SK-N-SH (cell line): Measurements from ENCODE around the gene IL27RA. TPM values are rescaled to one million over a fixed set of nuclear protein-coding genes. Genes with fewer than 3 reads are reported as not detected.

Source experiments
- CTCF ChIA-PET: fragments of 300-600, 350-600 bp; formaldehyde crosslinking; extraction: SDS; loops from one replicate; lab custom pipeline; 2021; lab: Yijun Ruan, JAX
- POLR2A ChIA-PET: fragments of 350-600 bp; sonication (Branson Sonifier 250); formaldehyde crosslinking; extraction: SDS; loops from one replicate; lab custom pipeline; 2020; ENCODE audit warnings: antibody characterized with exemption, inconsistent platforms; lab: Yijun Ruan, JAX
- DNase-seq: peaks from one replicate; pipeline ENCODE4 v3.0.0; 2012
- H2AFZ ChIP-seq: fragments of 200-600 bp; sonication (generic); 2 replicates; pipeline ENCODE4 v1.8.1; 2016; ENCODE audit warnings: antibody characterized with exemption, mild to moderate bottlenecking, low read depth
- H3F3A ChIP-seq: fragments of 200-600 bp; sonication (generic); replicated peaks from 2 replicates; pipeline ENCODE3; 2016; ENCODE audit warnings: antibody characterized with exemption, mild to moderate bottlenecking; ENCODE audit not compliant: insufficient read depth
- H3K27ac ChIP-seq, 2 experiments: fragments of 200-500 bp in 1 of 2; fragments of 200-600 bp in 1 of 2; sonication (Bioruptor generic) in 1 of 2; sonication (generic), shearing (Covaris generic) in 1 of 2; 2 replicates each; pipeline versions ENCODE4 v1.5.1 to v1.6.1; 2014 to 2016; ENCODE audit warnings: low read depth in 2 of 2, inconsistent platforms in 1 of 2, low read length in 1 of 2, mild to moderate bottlenecking in 1 of 2, mixed read lengths in 1 of 2
- H3K27me3 ChIP-seq: fragments of 200-600 bp; sonication (generic), shearing (Covaris generic); 2 replicates; pipeline ENCODE4 v1.6.1; 2016; ENCODE audit warnings: mixed run types; ENCODE audit not compliant: insufficient read depth
- H3K36me3 ChIP-seq, 2 experiments: fragments of 200-500 bp in 1 of 2; fragments of 200-600 bp in 1 of 2; sonication (Bioruptor generic) in 1 of 2; sonication (generic) in 1 of 2; replicated peaks in 1 of 2; 2 replicates each; pipeline versions ENCODE3 to v1.5.1; 2014 to 2016; ENCODE audit warnings: low read length in 1 of 2, mild to moderate bottlenecking in 1 of 2; ENCODE audit not compliant: insufficient read depth in 2 of 2, control insufficient read depth in 1 of 2
- H3K4me1 ChIP-seq, 2 experiments: fragments of 200-500 bp in 1 of 2; fragments of 200-600 bp in 1 of 2; sonication (Bioruptor generic) in 1 of 2; sonication (generic), shearing (Covaris generic) in 1 of 2; 2 replicates each; pipeline versions ENCODE4 v1.5.1 to v1.6.1; 2014 to 2016; ENCODE audit warnings: low read depth in 1 of 2, low read length in 1 of 2, mixed run types in 1 of 2; ENCODE audit not compliant: insufficient read depth in 2 of 2, control insufficient read depth in 1 of 2
- H3K4me2 ChIP-seq: fragments of 200-600 bp; sonication (generic), shearing (Covaris generic); 2 replicates; pipeline ENCODE4 v1.6.1; 2017; ENCODE audit warnings: mixed run types
- H3K4me3 ChIP-seq, 2 experiments: fragments of 200-500 bp in 1 of 2; fragments of 200-600 bp in 1 of 2; sonication (Bioruptor generic) in 1 of 2; sonication (generic), shearing (Covaris generic) in 1 of 2; 2 replicates each; pipeline versions ENCODE4 v1.5.1 to v1.8.1; 2014 to 2016; ENCODE audit warnings: low read depth in 2 of 2, inconsistent platforms in 1 of 2, low read length in 1 of 2, mild to moderate bottlenecking in 1 of 2, mixed read lengths in 1 of 2, moderate library complexity in 1 of 2
- H3K79me2 ChIP-seq: fragments of 200-600 bp; sonication (generic); 2 replicates; pipeline ENCODE4 v1.8.1; 2017; ENCODE audit warnings: mild to moderate bottlenecking; ENCODE audit not compliant: insufficient read depth
- H3K9ac ChIP-seq: fragments of 200-600 bp; sonication (generic); 2 replicates; pipeline ENCODE4 v1.6.1; 2017; ENCODE audit warnings: mixed run types
- H3K9me2 ChIP-seq: fragments of 200-600 bp; sonication (generic); 2 replicates; pipeline ENCODE4 v1.6.1; 2017; ENCODE audit warnings: mixed run types
- H3K9me3 ChIP-seq: fragments of 200-600 bp; sonication (generic); 2 replicates; pipeline ENCODE4 v1.6.1; 2017; ENCODE audit warnings: mixed run types, mild to moderate bottlenecking, moderate library complexity
- H4K20me1 ChIP-seq: fragments of 200-600 bp; sonication (generic); 2 replicates; pipeline ENCODE4 v1.6.1; 2017; ENCODE audit warnings: mild to moderate bottlenecking, mixed run types; ENCODE audit not compliant: insufficient read depth
- CHD2 ChIP-seq: fragments of 150-350 bp; IDR thresholded peaks from 2 replicates; pipeline ENCODE4 v1.6.1; 2018; ENCODE audit warnings: low read length; ENCODE audit not compliant: partially characterized antibody
- EZH2phosphoT487 ChIP-seq: fragments of 200-600 bp; sonication (generic); IDR thresholded peaks from 2 replicates; pipeline ENCODE4 v1.6.1; 2017; ENCODE audit warnings: low read depth, mixed run types, mild to moderate bottlenecking, antibody characterized with exemption, moderate library complexity, borderline replicate concordance
- FOXJ3 ChIP-seq: sonication (generic); formaldehyde crosslinking; IDR thresholded peaks from 2 replicates; pipeline ENCODE4 v1.5.1; 2020; ENCODE audit warnings: mild to moderate bottlenecking, missing genetic modification reagents
- GATA2 ChIP-seq: sonication (generic); formaldehyde crosslinking; IDR thresholded peaks from 2 replicates; pipeline ENCODE4 v1.5.0; 2020; ENCODE audit warnings: mild to moderate bottlenecking, missing genetic modification reagents
- MXI1 ChIP-seq: IDR thresholded peaks from 2 replicates; pipeline ENCODE4 v1.6.1; 2012; ENCODE audit warnings: mild to moderate bottlenecking, low read depth, low read length, improper control_type of control experiment
- POLR2AphosphoS5 ChIP-seq: IDR thresholded peaks from 2 replicates; pipeline ENCODE4 v1.6.1; 2012; ENCODE audit warnings: low read depth, low read length
- RAD21 ChIP-seq: IDR thresholded peaks from 2 replicates; pipeline ENCODE4 v1.6.1; 2012; ENCODE audit warnings: mild to moderate bottlenecking, low read length
- RXRA ChIP-seq: IDR thresholded peaks from 2 replicates; pipeline ENCODE4 v1.4.0; 2012; ENCODE audit warnings: low read depth, mild to moderate bottlenecking, borderline replicate concordance
- SMC3 ChIP-seq: IDR thresholded peaks from 2 replicates; pipeline ENCODE4 v1.6.1; 2012; ENCODE audit warnings: low read depth, low read length, improper control_type of control experiment
- TAF1 ChIP-seq: IDR thresholded peaks from 2 replicates; pipeline ENCODE4 v1.6.1; 2012; ENCODE audit warnings: low read depth, mild to moderate bottlenecking, low read length, moderate library complexity, borderline replicate concordance
- TCF12 ChIP-seq: IDR thresholded peaks from 2 replicates; pipeline ENCODE4 v1.4.0; 2012
- TEAD4 ChIP-seq: IDR thresholded peaks from 2 replicates; pipeline ENCODE4 v1.4.0; 2012; ENCODE audit warnings: mild to moderate bottlenecking, borderline replicate concordance; ENCODE audit not compliant: insufficient read depth
- USF1 ChIP-seq: IDR thresholded peaks from 2 replicates; pipeline ENCODE4 v1.4.0; 2012; ENCODE audit warnings: low read depth, borderline replicate concordance
- USF2 ChIP-seq: fragments of 150-350 bp; IDR thresholded peaks from 2 replicates; pipeline ENCODE4 v1.6.1; 2017; ENCODE audit warnings: antibody characterized with exemption, low read length, low read depth, borderline replicate concordance
- ZBTB33 ChIP-seq: IDR thresholded peaks from 2 replicates; pipeline ENCODE4 v1.4.0; 2012; ENCODE audit warnings: low read depth, borderline replicate concordance
- WGBS: methylation state at CpG from one replicate; pipeline ENCODE4 v1.1.6; 2017; ENCODE audit warnings: low lambda C conversion rate; 5-methylcytosine and 5-hydroxymethylcytosine counted together
- polyA plus RNA-seq, 3 experiments: library from polyadenylated mRNA; depleted of rRNA; stranded (reverse); fragments of >200 nt; gene quantifications; 2 replicates each; pipeline ENCODE4 v1.2.3, GENCODE V29; 2012

Gene IL27RA
- polyA plus RNA-seq, 1 of the 3 experiments (the other 2 are of a cell fraction), result 9.3 TPM

- H3K36me3 ChIP-seq, result no peaks in the 10 kb centered on the region
- H4K20me1 ChIP-seq, result no peaks in the 10 kb centered on the region
- ChIA-PET POLR2A (interaction anchor here (0.8 to 1.6 kb wide), 4 partner anchors 12 to 64 kb away, joined by 3 to 5 read pairs (median 4); partner anchors contain the start of gene IL27RA), CTCF (interaction anchor here (0.5 to 1.8 kb wide), 8 partner anchors 14 to 601 kb away, joined by 3 to 9 read pairs (median 3); partner anchors contain the start of genes IL27RA and RLN3)
- DNase-seq, result peak; percentile 93
- peak overlapping the region; percentile 61 to 73 for H3K4me3 ChIP-seq
- H3K9ac ChIP-seq, result peak overlapping the region; percentile 100
- 42% methylated on average over 13 of the region's 56 CpGs for WGBS
- H3K9me3 ChIP-seq, result no peaks in the 10 kb centered on the region
- H3K4me2 ChIP-seq, result peak overlapping the region; percentile 91
- H3K27me3 ChIP-seq, result no peaks in the 10 kb centered on the region
- peaks cover 0 to 7% of the 10 kb centered on the region in 2 experiments; a peak in 1 of 4 replicates for H3K4me1 ChIP-seq
- peaks cover 17% of the 10 kb centered on the region for H3F3A ChIP-seq
- peak overlapping the region; percentile 93 for H2AFZ ChIP-seq
- peak overlapping the region; percentile 93 to 94 for H3K27ac ChIP-seq
- peaks cover 4% of the 10 kb centered on the region; the same call in 1 of the 2 replicates for H3K79me2 ChIP-seq
- TF ChIP-seq POLR2AphosphoS5 (peak; percentile 63), EZH2phosphoT487 (no peak), USF1 (0 out of 2 replicates have a peak, but pooled peaks have one; percentile 19)
- no peaks in the 10 kb centered on the region for H3K9me2 ChIP-seq
Measured at GRCh38 chr19:14006766-14007562, 24.6 kb upstream of the IL27RA start.

- ChIA-PET CTCF (interaction anchor here (1.4 to 2.6 kb wide), 2 partner anchors 9 to 19 kb away, joined by 3 to 8 read pairs; partner anchors contain the start of gene IL27RA), POLR2A (no interaction called here)
- Histone ChIP-seq H3K36me3 (no peaks in the 10 kb centered on the region), H3K9me3 (no peaks in the 10 kb centered on the region), H3K9ac (no peak overlapping the region), H3K9me2 (no peaks in the 10 kb centered on the region), H2AFZ (no peak overlapping the region), H3K4me1 (no peaks in the 10 kb centered on the region), H3K4me2 (no peak overlapping the region), H3K27me3 (no peaks in the 10 kb centered on the region), H4K20me1 (no peaks in the 10 kb centered on the region), H3F3A (peaks cover 8% of the 10 kb centered on the region), H3K79me2 (no peaks in the 10 kb centered on the region), H3K4me3 (no peak overlapping the region), H3K27ac (no peak overlapping the region)
- DNase-seq, result no peak
- WGBS, result 86% methylated on average over 2 of the region's 2 CpGs
- TF ChIP-seq FOXJ3 (CRISPR knock-in tag) (no peak), CHD2 (no peak), TEAD4 (no peak), TCF12 (no peak), RAD21 (no peak), MXI1 (no peak), SMC3 (no peak), ZBTB33 (no peak), TAF1 (no peak), GATA2 (CRISPR knock-in tag) (no peak), USF2 (no peak), RXRA (no peak)
Measured at GRCh38 chr19:14012378-14012915, 19.1 kb upstream of the IL27RA start.
